CD14-positive monocyte (primary cell): ENCODE results near the gene PPP1R16B. TPM values are rescaled to one million over a fixed set of nuclear protein-coding genes. Genes with fewer than 3 reads are reported as not detected.

Experiments used
- DNase-seq, 3 donors: peaks; one replicate each; pipeline ENCODE4 v3.0.0-alpha.2; 2011 to 2022
- H2AFZ ChIP-seq: 2 replicates; pipeline ENCODE4 v1.6.0; 2012; ENCODE audit warnings: mild to moderate bottlenecking, low read depth, low read length, inconsistent platforms; ENCODE audit not compliant: insufficient read depth, poor library complexity, severe bottlenecking
- H3K27ac ChIP-seq, 2 donors: 1 replicate in 1 of 2; 2 replicates in 1 of 2; pipeline ENCODE4 v1.5.1; 2012 to 2013; ENCODE audit warnings: low read length in 2 of 2, control low read depth in 1 of 2, inconsistent platforms in 1 of 2, low read depth in 1 of 2, mild to moderate bottlenecking in 1 of 2
- H3K27me3 ChIP-seq, 2 donors: one replicate each; pipeline versions ENCODE4 v1.6.0 to v1.6.1; 2011 to 2013; ENCODE audit warnings: low read length in 2 of 2; ENCODE audit not compliant: control insufficient read depth in 2 of 2, insufficient read depth in 2 of 2
- H3K36me3 ChIP-seq, 2 donors: replicated peaks in 1 of 2; 1 replicate in 1 of 2; 2 replicates in 1 of 2; pipeline versions ENCODE4 v1.5.1 to v1.6.1; 2012 to 2013; ENCODE audit warnings: low read length in 2 of 2, control low read depth in 1 of 2, inconsistent platforms in 1 of 2, mild to moderate bottlenecking in 1 of 2; ENCODE audit not compliant: insufficient read depth in 2 of 2, control insufficient read depth in 1 of 2
- H3K4me1 ChIP-seq, 2 donors: 1 replicate in 1 of 2; 2 replicates in 1 of 2; pipeline versions ENCODE4 v1.5.1 to v1.6.1; 2012 to 2013; ENCODE audit warnings: low read length in 2 of 2, control low read depth in 1 of 2, inconsistent platforms in 1 of 2, mild to moderate bottlenecking in 1 of 2, moderate library complexity in 1 of 2; ENCODE audit not compliant: insufficient read depth in 2 of 2, control insufficient read depth in 1 of 2
- H3K4me2 ChIP-seq: replicated peaks from 2 replicates; pipeline ENCODE3; 2012; ENCODE audit warnings: low read length, moderate library complexity, mild to moderate bottlenecking; ENCODE audit not compliant: poor library complexity, severe bottlenecking; ENCODE audit errors: extremely low read depth
- H3K4me3 ChIP-seq, 3 experiments: fragments of 200-600 bp in 1 of 3; sonication (generic) in 1 of 3; replicated peaks in 1 of 3; 1 replicate in 2 of 3; 2 replicates in 1 of 3; pipeline ENCODE4 v1.5.1; 2011 to 2013; ENCODE audit warnings: low read length in 3 of 3, mild to moderate bottlenecking in 3 of 3, control low read depth in 2 of 3, low read depth in 2 of 3, inconsistent platforms in 1 of 3, moderate library complexity in 1 of 3
- H3K79me2 ChIP-seq: 2 replicates; pipeline ENCODE4 v1.6.0; 2012; ENCODE audit warnings: mild to moderate bottlenecking, control low read depth, inconsistent platforms, low read length, moderate library complexity; ENCODE audit not compliant: insufficient read depth
- H3K9ac ChIP-seq: 2 replicates; pipeline ENCODE4 v1.6.0; 2017; ENCODE audit warnings: low read length, mild to moderate bottlenecking; ENCODE audit not compliant: insufficient read depth, poor library complexity, severe bottlenecking
- H3K9me3 ChIP-seq, 2 donors: replicated peaks in 1 of 2; 1 replicate in 1 of 2; 2 replicates in 1 of 2; pipeline versions ENCODE4 v1.5.1 to v1.6.1; 2012 to 2013; ENCODE audit warnings: low read length in 2 of 2, control low read depth in 1 of 2; ENCODE audit not compliant: control insufficient read depth in 1 of 2, insufficient read depth in 1 of 2
- H4K20me1 ChIP-seq: 2 replicates; pipeline ENCODE4 v1.6.0; 2012; ENCODE audit warnings: mild to moderate bottlenecking, low read length, control low read depth, moderate library complexity; ENCODE audit not compliant: insufficient read depth
- H3K27ac Mint-ChIP-seq, 7 donors: one replicate each; pipeline ENCODE4 v1.8.0; 2020; ENCODE audit warnings: mild to moderate bottlenecking in 7 of 7, mixed read lengths in 7 of 7, moderate library complexity in 6 of 7, inconsistent platforms in 2 of 7
- H3K27me3 Mint-ChIP-seq, 3 donors: one replicate each; pipeline ENCODE4 v1.8.0; 2021 to 2022; ENCODE audit warnings: low read depth in 3 of 3, mild to moderate bottlenecking in 3 of 3, mixed read lengths in 3 of 3, moderate library complexity in 3 of 3, inconsistent platforms in 1 of 3
- H3K36me3 Mint-ChIP-seq, 2 donors: one replicate each; pipeline ENCODE4 v1.8.0; 2020; ENCODE audit warnings: mixed read lengths in 2 of 2, inconsistent platforms in 1 of 2, mild to moderate bottlenecking in 1 of 2
- H3K4me1 Mint-ChIP-seq: one replicate; pipeline ENCODE4 v1.8.0; 2020; ENCODE audit warnings: mild to moderate bottlenecking, mixed read lengths
- H3K4me3 Mint-ChIP-seq, 2 donors: one replicate each; pipeline ENCODE4 v1.8.0; 2020; ENCODE audit warnings: mild to moderate bottlenecking in 2 of 2, mixed read lengths in 2 of 2, moderate library complexity in 1 of 2
- H3K9me3 Mint-ChIP-seq, 7 donors: one replicate each; pipeline ENCODE4 v1.8.0; 2020 to 2022; ENCODE audit warnings: mixed read lengths in 7 of 7, mild to moderate bottlenecking in 6 of 7, moderate library complexity in 6 of 7, inconsistent platforms in 2 of 7
- WGBS: methylation state at CpG from one replicate; pipeline ENCODE4 v1.1.5; 2013; ENCODE audit warnings: missing lambda C conversion rate; ENCODE audit not compliant: insufficient coverage; 5-methylcytosine and 5-hydroxymethylcytosine counted together
- intact Hi-C, 2 donors: fragments of 100-400 bp; cut with micrococcal nuclease; formaldehyde crosslinking; loops; one replicate each; pipeline versions ENCODE4 v1.15.0 to v1.15.1; 2023
- polyA plus RNA-seq, 3 donors: library from polyadenylated mRNA; depleted of rRNA in 1 of 3; unstranded in 2 of 3; stranded (reverse) in 1 of 3; fragments of 300-500 nt in 2 of 3; fragments of >200 nt in 1 of 3; fragmentation: Illumina TruSeq in 2 of 3; gene quantifications; 1 replicate in 2 of 3; 2 replicates in 1 of 3; pipeline ENCODE4 v1.2.3, GENCODE V29; 2012 to 2021
- TF ChIP-seq, protein P1 (sequence below): fragments of 200-600 bp; IDR thresholded peaks from one replicate; pipeline ENCODE4 v1.8.0; 2022; ENCODE audit warnings: antibody characterized with exemption, mild to moderate bottlenecking

PPP1R16B gene
- polyA plus RNA-seq, 3 donors = 1.1 to 4.4 (median 1.4) TPM

GRCh38 chr20:38836991-38837390, 31.5 kb downstream of the PPP1R16B start:
- WGBS = no CpG with 5 or more reads among the region's 4 CpGs
- Histone ChIP-seq H4K20me1 (no peaks in the 10 kb centered on the region), H3K27me3 (no peaks in the 10 kb centered on the region), H3K36me3 (peaks cover 0 to 21% of the 10 kb centered on the region in 2 donors), H3K4me1 (peaks cover 2 to 4% of the 10 kb centered on the region in 2 donors), H3K79me2 (no peaks in the 10 kb centered on the region), H2AFZ (no peak overlapping the region), H3K27ac (no peak overlapping the region), H3K9me3 (no peaks in the 10 kb centered on the region), H3K9ac (no peak overlapping the region), H3K4me2 (no peak overlapping the region), H3K4me3 (no peak overlapping the region)
- DNase-seq = no peak
- Mint-ChIP-seq H3K4me3 (no peak overlapping the region), H3K9me3 (no peaks in the 10 kb centered on the region), H3K27ac (no peak overlapping the region), H3K4me1 (peaks cover 8% of the 10 kb centered on the region), H3K27me3 (peaks cover 0 to 4% (median 1%) of the 10 kb centered on the region in 3 donors), H3K36me3 (peaks cover 5 to 22% of the 10 kb centered on the region in 2 donors)
- TF ChIP-seq, protein P1, sequence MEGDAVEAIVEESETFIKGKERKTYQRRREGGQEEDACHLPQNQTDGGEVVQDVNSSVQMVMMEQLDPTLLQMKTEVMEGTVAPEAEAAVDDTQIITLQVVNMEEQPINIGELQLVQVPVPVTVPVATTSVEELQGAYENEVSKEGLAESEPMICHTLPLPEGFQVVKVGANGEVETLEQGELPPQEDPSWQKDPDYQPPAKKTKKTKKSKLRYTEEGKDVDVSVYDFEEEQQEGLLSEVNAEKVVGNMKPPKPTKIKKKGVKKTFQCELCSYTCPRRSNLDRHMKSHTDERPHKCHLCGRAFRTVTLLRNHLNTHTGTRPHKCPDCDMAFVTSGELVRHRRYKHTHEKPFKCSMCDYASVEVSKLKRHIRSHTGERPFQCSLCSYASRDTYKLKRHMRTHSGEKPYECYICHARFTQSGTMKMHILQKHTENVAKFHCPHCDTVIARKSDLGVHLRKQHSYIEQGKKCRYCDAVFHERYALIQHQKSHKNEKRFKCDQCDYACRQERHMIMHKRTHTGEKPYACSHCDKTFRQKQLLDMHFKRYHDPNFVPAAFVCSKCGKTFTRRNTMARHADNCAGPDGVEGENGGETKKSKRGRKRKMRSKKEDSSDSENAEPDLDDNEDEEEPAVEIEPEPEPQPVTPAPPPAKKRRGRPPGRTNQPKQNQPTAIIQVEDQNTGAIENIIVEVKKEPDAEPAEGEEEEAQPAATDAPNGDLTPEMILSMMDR = no peak
- intact Hi-C loops = no loop called here

GRCh38 chr20:38838326-38838725, 32.8 kb downstream of the PPP1R16B start:
- peaks cover 5 to 22% of the 10 kb centered on the region in 2 donors for H3K36me3 Mint-ChIP-seq
- no peak overlapping the region for H3K27ac ChIP-seq
- no peak for DNase-seq
- no peak overlapping the region for H3K4me3 Mint-ChIP-seq
- H3K27ac Mint-ChIP-seq = no peak overlapping the region
- no peaks in the 10 kb centered on the region for H3K27me3 ChIP-seq
- H4K20me1 ChIP-seq = no peaks in the 10 kb centered on the region
- H3K4me2 ChIP-seq = no peak overlapping the region
- peaks cover 16 to 17% of the 10 kb centered on the region in 2 donors for H3K4me1 ChIP-seq
- H2AFZ ChIP-seq = no peak overlapping the region
- 96% methylated on average over 7 of the region's 8 CpGs for WGBS
- H3K9ac ChIP-seq = no peak overlapping the region
- intact Hi-C loops = no loop called here
- H3K36me3 ChIP-seq = peaks cover 0 to 21% of the 10 kb centered on the region in 2 donors
- TF ChIP-seq, protein P1 = no peak
- H3K9me3 Mint-ChIP-seq = no peaks in the 10 kb centered on the region
- peaks cover 0 to 4% (median 1%) of the 10 kb centered on the region in 3 donors for H3K27me3 Mint-ChIP-seq
- peaks cover 20% of the 10 kb centered on the region for H3K4me1 Mint-ChIP-seq
- H3K9me3 ChIP-seq = no peaks in the 10 kb centered on the region
- H3K79me2 ChIP-seq = peaks cover 3% of the 10 kb centered on the region
- no peak overlapping the region for H3K4me3 ChIP-seq
